Measurements from ENCODE around the gene ARID1B. TPM values are rescaled to one million over a fixed set of nuclear protein-coding genes. Genes with fewer than 3 reads are reported as not detected.

The ARID1B gene
- total and polyA plus RNA-seq, 7 experiments from 2014 or later = 17.5 to 164 (median 139) TPM

DNA sequence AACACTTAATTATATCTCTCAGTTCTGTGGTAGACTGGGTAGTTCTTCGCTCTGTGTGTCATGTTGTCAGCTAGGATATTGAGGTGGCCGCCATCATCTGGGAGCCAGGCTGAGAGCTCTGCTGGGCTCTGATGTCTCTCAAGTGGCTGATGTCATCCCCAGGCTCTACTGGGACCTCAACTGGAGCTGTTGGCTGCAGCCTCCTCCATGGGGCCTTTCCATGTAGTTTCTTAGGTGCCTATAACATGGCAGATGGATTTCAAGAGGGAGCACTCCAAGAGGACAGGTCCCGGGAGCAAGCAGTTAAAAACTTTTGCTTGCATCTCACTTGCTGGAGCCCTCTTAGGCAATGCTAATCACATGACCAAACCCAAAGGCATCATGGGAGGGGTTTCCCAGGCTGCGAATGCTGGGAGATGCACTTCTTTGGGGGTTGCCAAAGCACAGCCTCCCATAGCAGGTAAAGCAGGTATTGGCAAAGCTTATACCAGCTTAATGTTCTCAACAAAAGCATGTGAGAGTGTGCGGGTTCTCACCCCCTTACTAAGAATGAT lies 416.3 kb downstream of the ARID1B start:
- Histone ChIP-seq H3K9me3 (ENCODE audit: control insufficient read depth in 2 of 3, low read length in 3 of 3) (no peaks in the 10 kb centered on the region), H3K4me1 (ENCODE audit: control insufficient read depth in 2 of 2, insufficient read depth in 2 of 2, low read length in 2 of 2) (peaks cover 10 to 12% of the 10 kb centered on the region in 2 donors), H3K36me3 (ENCODE audit: control insufficient read depth in 2 of 3, insufficient read depth in 3 of 3, low read length in 3 of 3) (peaks cover 16 to 67% (median 19%) of the 10 kb centered on the region in 3 experiments), H3K27me3 (ENCODE audit: control insufficient read depth in 2 of 2, insufficient read depth in 2 of 2, low read length in 2 of 2) (no peaks in the 10 kb centered on the region), H3K27ac (ENCODE audit: low read depth, low read length) (no peak overlapping the region), H3K4me3 (ENCODE audit: low read length) (no peak overlapping the region)
- H3K27ac Mint-ChIP-seq = peak overlapping the region in 3 of 9 donors; percentile 17 to 68 (median 27)
- peaks cover 0 to 1% (median 0%) of the 10 kb centered on the region in 11 donors for H3K9me3 Mint-ChIP-seq
- CTCF ChIA-PET = no interaction called here
- peaks cover 12 to 55% (median 28%) of the 10 kb centered on the region in 7 donors for H3K4me1 Mint-ChIP-seq
- ATAC-seq = no peak
- intact Hi-C loops (cut with micrococcal nuclease) = no loop called here
- no peaks in the 10 kb centered on the region for H3K27me3 Mint-ChIP-seq
- POLR2A ChIA-PET = no interaction called here
- H3K36me3 Mint-ChIP-seq = peaks cover 16 to 56% (median 36%) of the 10 kb centered on the region in 5 donors
- DNase-seq = no peak
- H3K4me3 Mint-ChIP-seq = peak overlapping the region in 1 of 10 donors; percentile 18

DNA sequence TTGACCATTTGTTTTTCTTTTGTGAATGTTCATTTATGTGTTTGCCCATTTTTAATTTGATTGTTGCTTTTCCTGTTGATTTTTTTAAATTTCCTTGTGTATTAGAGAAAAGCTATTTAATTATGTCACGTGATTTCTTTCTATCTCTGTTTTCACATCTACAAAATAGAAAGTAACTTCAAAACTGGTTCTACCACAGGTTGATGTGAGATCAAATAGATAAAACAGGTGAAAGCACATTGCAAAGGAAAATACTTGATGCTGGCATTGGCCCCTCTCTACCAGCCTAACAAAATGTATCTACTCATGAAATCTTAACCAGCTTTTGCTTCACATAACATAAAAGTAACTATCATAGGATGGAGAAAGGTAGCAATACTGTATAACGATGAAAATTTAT lies 416.9 kb downstream of the ARID1B start:
- peak overlapping the region in 6 of 9 donors; percentile 14 to 68 (median 44) for H3K27ac Mint-ChIP-seq
- Histone ChIP-seq H3K4me3 (ENCODE audit: low read length) (no peak overlapping the region), H3K9me3 (ENCODE audit: control insufficient read depth in 2 of 3, low read length in 3 of 3) (no peaks in the 10 kb centered on the region), H3K27me3 (ENCODE audit: control insufficient read depth in 2 of 2, insufficient read depth in 2 of 2, low read length in 2 of 2) (no peaks in the 10 kb centered on the region), H3K4me1 (ENCODE audit: control insufficient read depth in 2 of 2, insufficient read depth in 2 of 2, low read length in 2 of 2) (peaks cover 10 to 12% of the 10 kb centered on the region in 2 donors), H3K27ac (ENCODE audit: low read depth, low read length) (no peak overlapping the region), H3K36me3 (ENCODE audit: control insufficient read depth in 2 of 3, insufficient read depth in 3 of 3, low read length in 3 of 3) (peaks cover 16 to 70% (median 19%) of the 10 kb centered on the region in 3 experiments)
- H3K9me3 Mint-ChIP-seq = peaks cover 0 to 1% (median 0%) of the 10 kb centered on the region in 11 donors
- H3K36me3 Mint-ChIP-seq = peaks cover 16 to 59% (median 36%) of the 10 kb centered on the region in 5 donors
- intact Hi-C loops (cut with micrococcal nuclease) = no loop called here
- no peaks in the 10 kb centered on the region for H3K27me3 Mint-ChIP-seq
- peak overlapping the region in 2 of 10 donors; percentile 10 to 14 for H3K4me3 Mint-ChIP-seq
- peaks cover 12 to 55% (median 28%) of the 10 kb centered on the region in 7 donors for H3K4me1 Mint-ChIP-seq
- DNase-seq (peak in 4 of 9 donors; percentile 11 to 40 (median 13)), ATAC-seq (no peak)
- ChIA-PET CTCF (interaction anchor here (0.7 kb wide), 1 partner anchor 414 kb away, joined by 3 read pairs; no protein-coding TSS in a partner anchor), POLR2A (interaction anchor here (0.7 kb wide), 1 partner anchor 241 kb away, joined by 3 read pairs; no protein-coding TSS in a partner anchor)

- DNase-seq = no peak
These were observed 417.5 kb downstream of the ARID1B start for GRCh38 chr6:157194643-157195042.

DNA sequence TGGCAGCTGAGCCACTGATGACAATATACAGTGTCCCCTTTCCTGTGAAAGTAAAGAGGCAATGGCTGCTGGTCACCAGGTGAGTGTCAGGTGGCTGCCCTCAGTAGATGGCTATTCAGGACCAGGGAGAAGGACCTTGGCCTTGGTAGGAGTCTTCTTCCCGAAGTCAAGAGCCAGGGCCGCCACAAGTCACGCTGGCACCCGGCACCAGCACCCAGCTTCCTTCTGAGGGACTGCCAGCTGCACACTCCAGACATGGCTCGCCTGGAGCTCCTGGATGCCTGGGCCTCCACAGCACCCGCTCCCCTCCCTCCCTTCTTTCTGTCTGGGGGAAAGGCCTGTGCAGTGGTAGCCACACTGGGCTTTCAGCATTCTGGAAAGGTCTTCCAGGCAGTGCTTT lies 419.2 kb downstream of the ARID1B start:
- peaks cover 5 to 45% (median 28%) of the 10 kb centered on the region in 7 donors for H3K4me1 Mint-ChIP-seq
- peaks cover 0 to 47% (median 21%) of the 10 kb centered on the region in 5 donors for H3K36me3 Mint-ChIP-seq
- CTCF ChIA-PET = no interaction called here
- Histone ChIP-seq H3K27me3 (ENCODE audit: control insufficient read depth in 2 of 2, insufficient read depth in 2 of 2, low read length in 2 of 2) (no peaks in the 10 kb centered on the region), H3K36me3 (ENCODE audit: control insufficient read depth in 2 of 3, insufficient read depth in 3 of 3, low read length in 3 of 3) (peaks cover 10 to 65% (median 21%) of the 10 kb centered on the region in 3 experiments), H3K9me3 (ENCODE audit: control insufficient read depth in 2 of 3, low read length in 3 of 3) (no peaks in the 10 kb centered on the region), H3K4me3 (ENCODE audit: low read length) (no peak overlapping the region), H3K4me1 (ENCODE audit: control insufficient read depth in 2 of 2, insufficient read depth in 2 of 2, low read length in 2 of 2) (peaks cover 10 to 12% of the 10 kb centered on the region in 2 donors), H3K27ac (ENCODE audit: low read depth, low read length) (no peak overlapping the region)
- POLR2A ChIA-PET = interaction anchor here (1.3 kb wide), 1 partner anchor 78 kb away, joined by 3 read pairs; no protein-coding TSS in a partner anchor
- H3K9me3 Mint-ChIP-seq = no peaks in the 10 kb centered on the region
- no peak overlapping the region for H3K4me3 Mint-ChIP-seq
- ATAC-seq (no peak), DNase-seq (no peak)
- intact Hi-C loops (cut with micrococcal nuclease) = no loop called here
- no peak overlapping the region for H3K27ac Mint-ChIP-seq
- no peaks in the 10 kb centered on the region for H3K27me3 Mint-ChIP-seq

More at GRCh38 chr6:157194643-157195042, 417.5 kb downstream of the ARID1B start:
- no peak overlapping the region for H3K4me3 ChIP-seq (ENCODE audit: low read length)
- H3K27me3 ChIP-seq (ENCODE audit: control insufficient read depth in 2 of 2, insufficient read depth in 2 of 2, low read length in 2 of 2) = no peaks in the 10 kb centered on the region
- ChIA-PET POLR2A (interaction anchor here (0.7 kb wide), 1 partner anchor 242 kb away, joined by 3 read pairs; no protein-coding TSS in a partner anchor), CTCF (interaction anchor here (0.7 kb wide), 1 partner anchor 414 kb away, joined by 3 read pairs; no protein-coding TSS in a partner anchor)
- peaks cover 10 to 12% of the 10 kb centered on the region in 2 donors for H3K4me1 ChIP-seq (ENCODE audit: control insufficient read depth in 2 of 2, insufficient read depth in 2 of 2, low read length in 2 of 2)
- H3K27me3 Mint-ChIP-seq = no peaks in the 10 kb centered on the region
- H3K36me3 Mint-ChIP-seq = peaks cover 13 to 54% (median 33%) of the 10 kb centered on the region in 5 donors
- H3K36me3 ChIP-seq (ENCODE audit: control insufficient read depth in 2 of 3, insufficient read depth in 3 of 3, low read length in 3 of 3) = peaks cover 14 to 66% (median 17%) of the 10 kb centered on the region in 3 experiments
- no peak for ATAC-seq
- H3K4me1 Mint-ChIP-seq = peaks cover 12 to 55% (median 28%) of the 10 kb centered on the region in 7 donors
- H3K4me3 Mint-ChIP-seq = no peak overlapping the region
- no peaks in the 10 kb centered on the region for H3K9me3 ChIP-seq (ENCODE audit: control insufficient read depth in 2 of 3, low read length in 3 of 3)
- intact Hi-C loops (cut with micrococcal nuclease) = no loop called here
- H3K9me3 Mint-ChIP-seq = no peaks in the 10 kb centered on the region
- H3K27ac ChIP-seq (ENCODE audit: low read depth, low read length) = no peak overlapping the region
- peak overlapping the region in 5 of 9 donors; percentile 15 to 68 (median 25) for H3K27ac Mint-ChIP-seq

- DNase-seq (no peak), ATAC-seq (no peak)
- Histone ChIP-seq H3K27me3 (ENCODE audit: control insufficient read depth in 2 of 2, insufficient read depth in 2 of 2, low read length in 2 of 2) (no peaks in the 10 kb centered on the region), H3K9me3 (ENCODE audit: control insufficient read depth in 2 of 3, low read length in 3 of 3) (no peaks in the 10 kb centered on the region), H3K36me3 (ENCODE audit: control insufficient read depth in 2 of 3, insufficient read depth in 3 of 3, low read length in 3 of 3) (peaks cover 11 to 76% (median 22%) of the 10 kb centered on the region in 3 experiments), H3K4me3 (ENCODE audit: low read length) (no peak overlapping the region), H3K27ac (ENCODE audit: low read depth, low read length) (no peak overlapping the region), H3K4me1 (ENCODE audit: control insufficient read depth in 2 of 2, insufficient read depth in 2 of 2, low read length in 2 of 2) (peaks cover 7 to 9% of the 10 kb centered on the region in 2 donors)
- ChIA-PET POLR2A (interaction anchor here (0.7 to 1.0 kb wide), 2 partner anchors 271 to 1910 kb away, joined by 3 read pairs; no protein-coding TSS in a partner anchor), CTCF (interaction anchor here (0.7 kb wide), 1 partner anchor 162 kb away, joined by 3 read pairs; no protein-coding TSS in a partner anchor)
- Mint-ChIP-seq H3K4me1 (peaks cover 0 to 25% (median 15%) of the 10 kb centered on the region in 7 donors), H3K27ac (peak overlapping the region in 1 of 9 donors; percentile 75), H3K27me3 (no peaks in the 10 kb centered on the region), H3K9me3 (no peaks in the 10 kb centered on the region), H3K4me3 (no peak overlapping the region), H3K36me3 (peaks cover 2 to 35% (median 18%) of the 10 kb centered on the region in 5 donors)
- intact Hi-C loops (cut with micrococcal nuclease) = no loop called here
These were observed 421.5 kb downstream of the ARID1B start for GRCh38 chr6:157198425-157199279.

DNA sequence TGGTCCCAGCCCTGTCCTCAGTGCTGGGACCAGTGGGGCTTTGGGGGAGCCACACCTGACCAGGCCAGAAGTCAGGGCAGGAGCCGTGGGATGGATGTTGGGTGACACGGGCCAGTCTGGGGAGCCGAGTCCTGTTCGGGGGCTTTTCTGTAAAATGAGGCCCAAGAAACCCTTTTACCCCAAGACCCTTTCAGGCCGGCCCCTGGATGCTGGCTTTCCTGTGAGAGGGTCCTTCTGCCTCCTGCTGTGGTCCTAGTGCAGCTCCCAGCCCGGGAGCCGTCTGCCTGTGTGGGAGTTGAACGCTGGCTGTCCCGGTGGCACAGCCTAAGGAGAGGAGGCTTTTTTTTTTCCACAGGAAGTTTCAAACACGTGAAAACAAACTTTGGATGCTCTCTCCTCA lies 422.9 kb downstream of the ARID1B start:
- H3K36me3 ChIP-seq (ENCODE audit: control insufficient read depth in 2 of 3, insufficient read depth in 3 of 3, low read length in 3 of 3) = peaks cover 15 to 83% (median 25%) of the 10 kb centered on the region in 3 experiments
- no peaks in the 10 kb centered on the region for H3K4me1 ChIP-seq (ENCODE audit: control insufficient read depth in 2 of 2, insufficient read depth in 2 of 2, low read length in 2 of 2)
- Mint-ChIP-seq H3K27me3 (no peaks in the 10 kb centered on the region), H3K4me1 (peaks cover 0 to 12% (median 7%) of the 10 kb centered on the region in 7 donors), H3K27ac (no peak overlapping the region), H3K36me3 (peaks cover 6 to 37% (median 23%) of the 10 kb centered on the region in 5 donors), H3K9me3 (no peaks in the 10 kb centered on the region), H3K4me3 (no peak overlapping the region)
- intact Hi-C loops (cut with micrococcal nuclease) = no loop called here
- POLR2A ChIA-PET = no interaction called here
- no peaks in the 10 kb centered on the region for H3K9me3 ChIP-seq (ENCODE audit: control insufficient read depth in 2 of 3, low read length in 3 of 3)
- no peak for ATAC-seq
- DNase-seq = no peak
- H3K4me3 ChIP-seq (ENCODE audit: low read length) = no peak overlapping the region
- H3K27ac ChIP-seq (ENCODE audit: low read depth, low read length) = no peak overlapping the region
- no peaks in the 10 kb centered on the region for H3K27me3 ChIP-seq (ENCODE audit: control insufficient read depth in 2 of 2, insufficient read depth in 2 of 2, low read length in 2 of 2)
- CTCF ChIA-PET = no interaction called here

Measured in naive thymus-derived CD4-positive, alpha-beta T cell (primary cell).